ENCODE measurements around the gene ZNF710. TPM values are rescaled to one million over a fixed set of nuclear protein-coding genes. Genes with fewer than 3 reads are reported as not detected.

Gene ZNF710
- total and polyA plus RNA-seq, 2 of the 8 experiments (the other 6 are each of a cell fraction or from before 2014, with no cell fraction given) = 10.5 to 24.0 TPM

- TF ChIP-seq CHD7 (IDR thresholded peaks at IDR 0.05; ENCODE audit: insufficient replicate concordance, low read length) (no peak), FOSL1 (IDR thresholded peaks at IDR 0.05; ENCODE audit: insufficient read depth, low read depth, low read length) (no peak), TCF12 (IDR thresholded peaks at IDR 0.05; ENCODE audit: low read depth, low read length) (no peak), TEAD4 (IDR thresholded peaks at IDR 0.05; ENCODE audit: low read depth, low read length) (no peak), MAX (IDR thresholded peaks at IDR 0.05) (no peak), CTBP2 (IDR thresholded peaks at IDR 0.05; ENCODE audit: borderline replicate concordance, insufficient read depth, insufficient read length, low read length) (no peak), SP4 (IDR thresholded peaks at IDR 0.05; ENCODE audit: low read length) (no peak)
- TF ChIP-seq, protein P1, sequence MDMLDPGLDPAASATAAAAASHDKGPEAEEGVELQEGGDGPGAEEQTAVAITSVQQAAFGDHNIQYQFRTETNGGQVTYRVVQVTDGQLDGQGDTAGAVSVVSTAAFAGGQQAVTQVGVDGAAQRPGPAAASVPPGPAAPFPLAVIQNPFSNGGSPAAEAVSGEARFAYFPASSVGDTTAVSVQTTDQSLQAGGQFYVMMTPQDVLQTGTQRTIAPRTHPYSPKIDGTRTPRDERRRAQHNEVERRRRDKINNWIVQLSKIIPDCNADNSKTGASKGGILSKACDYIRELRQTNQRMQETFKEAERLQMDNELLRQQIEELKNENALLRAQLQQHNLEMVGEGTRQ (IDR thresholded peaks at IDR 0.05; ENCODE audit: low read length) = no peak
- TF ChIP-seq, protein P2, sequence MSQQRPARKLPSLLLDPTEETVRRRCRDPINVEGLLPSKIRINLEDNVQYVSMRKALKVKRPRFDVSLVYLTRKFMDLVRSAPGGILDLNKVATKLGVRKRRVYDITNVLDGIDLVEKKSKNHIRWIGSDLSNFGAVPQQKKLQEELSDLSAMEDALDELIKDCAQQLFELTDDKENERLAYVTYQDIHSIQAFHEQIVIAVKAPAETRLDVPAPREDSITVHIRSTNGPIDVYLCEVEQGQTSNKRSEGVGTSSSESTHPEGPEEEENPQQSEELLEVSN (IDR thresholded peaks at IDR 0.05) = no peak
These were observed 46.9 kb downstream of the ZNF710 start (continued) for GRCh38 chr15:90047956-90048575.

Measured in H1 (cell line).